ENCODE measurements around the gene MMD2. TPM values are rescaled to one million over a fixed set of nuclear protein-coding genes. Genes with fewer than 3 reads are reported as not detected.

MMD2 gene, protein sequence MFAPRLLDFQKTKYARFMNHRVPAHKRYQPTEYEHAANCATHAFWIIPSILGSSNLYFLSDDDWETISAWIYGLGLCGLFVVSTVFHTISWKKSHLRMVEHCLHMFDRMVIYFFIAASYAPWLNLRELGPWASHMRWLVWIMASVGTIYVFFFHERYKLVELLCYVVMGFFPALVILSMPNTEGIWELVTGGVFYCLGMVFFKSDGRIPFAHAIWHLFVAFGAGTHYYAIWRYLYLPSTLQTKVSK
- total RNA-seq (2021; fragmentation: NEBNext Ultra II Directional; extraction: Animal tissue kit (Norgen Biotek cat#: 25700)): not detected
- long read RNA-seq: 0 reads

DNA sequence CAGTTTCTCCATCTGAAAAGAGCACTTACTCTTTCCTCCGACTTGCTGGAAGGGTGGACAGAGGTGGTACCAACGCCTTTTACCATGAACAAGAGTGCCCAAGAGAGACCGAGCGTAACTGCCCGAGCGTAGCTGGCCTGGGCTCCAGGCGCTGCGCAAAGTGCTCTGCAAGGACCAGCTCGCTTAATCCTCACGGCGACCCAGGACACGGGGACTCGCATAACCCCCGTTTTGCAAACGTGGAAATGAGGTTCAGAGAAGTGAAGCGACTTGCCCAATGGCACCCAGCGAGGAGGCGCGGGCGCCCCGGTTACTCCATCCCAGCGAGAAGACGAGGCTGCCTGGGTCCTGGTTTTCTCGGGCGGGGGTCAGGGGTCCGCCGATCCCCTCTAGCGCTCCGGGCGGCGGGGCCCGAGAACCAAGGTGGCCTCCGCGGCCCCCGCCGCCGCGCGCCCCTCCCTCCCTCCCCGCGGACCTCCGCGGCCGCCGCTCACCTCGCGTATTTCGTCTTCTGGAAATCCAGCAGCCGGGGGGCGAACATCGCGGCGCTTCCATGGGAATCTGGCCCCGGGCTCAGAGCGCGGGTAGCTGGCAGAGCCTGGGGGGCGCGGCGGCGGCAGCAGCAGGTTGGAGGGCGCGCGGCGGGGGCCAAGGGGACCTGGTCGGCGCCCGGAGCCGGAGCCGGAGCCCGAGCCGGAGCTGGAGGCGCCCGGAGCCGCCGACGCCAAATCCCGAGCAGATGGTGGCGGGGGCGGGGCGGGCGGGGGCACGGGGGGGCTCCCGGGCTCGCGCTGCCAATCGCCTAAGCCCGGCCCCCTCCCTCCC lies at the start of gene MMD2:
TSS of gene MMD2 (minus strand) at position 711 of the 825 bp plus-strand sequence. CDS start at position 541, 170 bp downstream.
- H3K36me3 Mint-ChIP-seq (ENCODE audit: low read depth): no peaks in the 10 kb centered on the region
- H3K4me3 Mint-ChIP-seq: no peak within 1 kb of the TSS
- DNase-seq: no peak
- H3K27me3 Mint-ChIP-seq (ENCODE audit: insufficient read depth): peaks cover 35% of the 10 kb centered on the region
- TF ChIP-seq CTCF (IDR thresholded peaks at IDR 0.05): no peak
- H3K9me3 Mint-ChIP-seq: no peaks in the 10 kb centered on the region
- no peaks in the 10 kb centered on the region for H3K4me1 Mint-ChIP-seq (ENCODE audit: low read depth)
- no peak within 1 kb of the TSS for H3K27ac Mint-ChIP-seq

- Mint-ChIP-seq H3K4me1 (ENCODE audit: low read depth) (no peaks in the 10 kb centered on the region), H3K27me3 (ENCODE audit: insufficient read depth) (peaks cover 2% of the 10 kb centered on the region), H3K9me3 (peaks cover 6% of the 10 kb centered on the region), H3K36me3 (ENCODE audit: low read depth) (peaks cover 40% of the 10 kb centered on the region), H3K27ac (no peak overlapping the region), H3K4me3 (no peak overlapping the region)
- TF ChIP-seq CTCF (IDR thresholded peaks at IDR 0.05): no peak
- no peak for DNase-seq
Measured at GRCh38 chr7:5005066-5005465, 46.1 kb upstream of the MMD2 start.

- Mint-ChIP-seq H3K4me1 (ENCODE audit: low read depth) (no peaks in the 10 kb centered on the region), H3K9me3 (no peaks in the 10 kb centered on the region), H3K27ac (no peak overlapping the region), H3K4me3 (no peak overlapping the region), H3K27me3 (ENCODE audit: insufficient read depth) (peaks cover 5% of the 10 kb centered on the region), H3K36me3 (ENCODE audit: low read depth) (peaks cover 31% of the 10 kb centered on the region)
- no peak for TF ChIP-seq CTCF (IDR thresholded peaks at IDR 0.05)
- DNase-seq: no peak
Measured at GRCh38 chr7:5001911-5002310, 42.9 kb upstream of the MMD2 start.

GRCh38 chr7:5001003-5001402 lies 42.0 kb upstream of the MMD2 start:
- Mint-ChIP-seq H3K4me3 (no peak overlapping the region), H3K9me3 (no peaks in the 10 kb centered on the region), H3K4me1 (ENCODE audit: low read depth) (no peaks in the 10 kb centered on the region), H3K27ac (no peak overlapping the region), H3K36me3 (ENCODE audit: low read depth) (peaks cover 31% of the 10 kb centered on the region), H3K27me3 (ENCODE audit: insufficient read depth) (peaks cover 5% of the 10 kb centered on the region)
- TF ChIP-seq CTCF (IDR thresholded peaks at IDR 0.05): no peak
- no peak for DNase-seq

- no peaks in the 10 kb centered on the region for H3K9me3 Mint-ChIP-seq
Measured at GRCh38 chr7:4999369-4999950, 40.5 kb upstream of the MMD2 start.

More at GRCh38 chr7:4999369-4999950, 40.5 kb upstream of the MMD2 start:
- no peak overlapping the region for H3K27ac Mint-ChIP-seq
- peaks cover 5% of the 10 kb centered on the region for H3K27me3 Mint-ChIP-seq (ENCODE audit: insufficient read depth)
- no peak overlapping the region for H3K4me3 Mint-ChIP-seq
- no peaks in the 10 kb centered on the region for H3K4me1 Mint-ChIP-seq (ENCODE audit: low read depth)
- no peak for DNase-seq
- no peak for TF ChIP-seq CTCF (IDR thresholded peaks at IDR 0.05)
- H3K36me3 Mint-ChIP-seq (ENCODE audit: low read depth): peaks cover 22% of the 10 kb centered on the region
